ENCODE measurements around the gene CCDC149.

CCDC149 gene

DNA sequence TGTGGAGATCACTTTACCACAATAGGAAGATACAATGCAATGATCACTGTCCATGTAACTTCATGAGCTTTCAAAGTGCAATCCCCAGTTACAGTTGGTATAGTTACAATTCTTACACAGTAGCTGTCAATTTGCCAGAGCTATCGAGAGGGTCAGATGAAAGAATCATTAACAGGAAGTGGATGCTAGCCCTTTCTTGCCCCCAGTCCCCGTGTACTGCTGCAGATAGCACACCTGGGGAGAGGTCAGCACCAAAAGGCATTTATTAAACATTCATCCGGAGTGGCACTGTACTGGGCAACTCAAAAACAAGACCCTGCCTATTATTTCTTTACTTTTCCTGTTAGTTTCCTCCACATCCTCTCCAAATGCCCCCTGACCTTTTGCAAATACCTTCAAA is 69.7 kb downstream of the CCDC149 start:
- DNase-seq (ENCODE audit: low spot score) = no peak

- no peak for DNase-seq (ENCODE audit: low spot score)
Measured at GRCh38 chr4:24842356-24842755, 70.5 kb downstream of the CCDC149 start.

GRCh38 chr4:24840826-24841543 is 71.9 kb downstream of the CCDC149 start:
- DNase-seq (ENCODE audit: low spot score) = no peak

DNA sequence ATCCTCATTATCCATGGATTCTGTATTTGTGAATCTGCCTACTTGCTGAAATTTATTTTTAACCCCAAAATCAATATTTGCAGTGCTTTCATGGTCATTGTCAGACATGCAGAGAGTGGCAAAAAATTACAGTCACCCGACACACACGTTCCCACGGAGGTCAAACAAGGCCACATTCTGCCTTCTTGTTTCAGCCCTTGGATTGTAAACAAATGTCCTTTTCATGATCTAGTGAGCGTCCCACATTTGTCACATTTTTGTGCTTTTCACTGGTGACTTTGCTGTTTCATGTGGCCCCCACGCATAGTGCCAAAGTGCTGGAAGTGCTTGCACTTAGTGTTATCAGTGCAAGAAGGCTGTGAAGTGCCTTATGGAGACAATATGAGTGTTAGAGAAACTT is 72.5 kb downstream of the CCDC149 start:
- DNase-seq (ENCODE audit: low spot score) = no peak

DNA sequence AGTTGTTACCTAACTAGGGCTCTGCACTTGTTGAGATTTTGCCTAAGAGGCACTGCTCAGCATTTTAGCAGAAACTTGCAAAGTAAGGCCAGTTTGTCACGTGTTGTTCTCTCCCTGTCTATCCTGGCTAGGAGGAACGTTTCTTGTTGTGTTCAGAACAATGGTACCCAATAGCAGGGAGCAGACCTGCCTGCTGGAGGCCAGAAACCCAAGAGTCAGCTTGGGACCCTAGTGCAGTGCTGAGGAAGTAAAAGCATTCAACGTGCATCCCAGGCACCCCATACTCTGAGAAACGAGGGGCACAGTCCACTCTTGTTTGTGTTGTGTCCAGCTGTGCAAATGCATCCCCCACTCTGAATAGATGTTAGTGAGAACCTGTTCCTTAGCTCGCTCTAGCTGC is 75.1 kb downstream of the CCDC149 start:
- no peak for DNase-seq (ENCODE audit: low spot score)

- DNase-seq (ENCODE audit: low spot score) = no peak
Measured at GRCh38 chr4:24837336-24837735, 75.5 kb downstream of the CCDC149 start.

DNA sequence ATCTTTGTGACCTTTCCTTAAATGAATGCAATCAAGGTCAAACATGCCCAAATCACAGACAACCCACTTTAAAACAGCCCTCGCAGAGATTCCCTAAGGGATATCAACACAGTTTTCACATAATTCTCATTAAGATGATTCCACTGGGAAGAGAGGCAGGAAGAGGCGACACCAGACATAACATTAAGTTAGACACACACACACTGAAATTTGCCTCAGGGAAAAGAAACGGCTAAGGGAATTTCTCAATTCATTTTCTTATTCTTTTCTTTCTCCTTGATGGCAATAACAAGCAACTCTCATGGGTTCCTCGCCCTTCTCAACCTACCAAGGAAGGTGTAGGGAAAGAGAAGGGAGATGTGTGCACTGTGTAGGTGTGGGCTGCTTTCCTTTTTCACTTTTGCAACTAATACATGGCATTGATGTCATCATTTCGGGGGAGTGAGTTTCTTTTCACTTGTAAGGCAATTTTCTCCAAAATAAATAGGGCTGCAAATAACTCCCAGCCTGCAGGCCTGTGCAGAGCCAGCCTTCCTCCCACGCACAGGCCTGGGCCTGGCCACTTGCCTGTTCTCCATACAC is 76.1 kb downstream of the CCDC149 start:
- DNase-seq (ENCODE audit: low spot score) = no peak

- DNase-seq (ENCODE audit: low spot score) = no peak
Measured at GRCh38 chr4:24835696-24836095, 77.1 kb downstream of the CCDC149 start.

GRCh38 chr4:24831637-24832036 is 81.2 kb downstream of the CCDC149 start:
- no peak for DNase-seq (ENCODE audit: low spot score)

DNA sequence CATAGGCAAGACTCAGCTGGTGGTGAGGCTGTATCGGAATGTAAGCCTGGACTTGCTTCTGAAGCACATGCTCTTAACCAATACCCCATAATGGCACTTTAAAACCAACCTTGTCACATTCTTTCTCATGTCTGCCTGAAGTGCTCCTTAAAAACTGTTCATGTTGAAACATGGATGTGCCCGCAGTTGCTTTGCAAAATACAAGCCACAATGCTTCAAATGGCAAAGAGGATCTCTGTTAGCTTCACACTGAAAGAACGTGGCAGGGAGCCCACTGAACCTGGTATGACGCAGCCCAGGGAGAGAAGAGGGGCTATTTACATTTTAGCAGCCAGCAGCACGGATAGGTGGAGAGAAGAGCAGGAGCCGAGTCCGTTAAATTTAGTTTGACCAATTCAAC is 88.1 kb downstream of the CCDC149 start:
- DNase-seq (ENCODE audit: low spot score) = no peak

DNA sequence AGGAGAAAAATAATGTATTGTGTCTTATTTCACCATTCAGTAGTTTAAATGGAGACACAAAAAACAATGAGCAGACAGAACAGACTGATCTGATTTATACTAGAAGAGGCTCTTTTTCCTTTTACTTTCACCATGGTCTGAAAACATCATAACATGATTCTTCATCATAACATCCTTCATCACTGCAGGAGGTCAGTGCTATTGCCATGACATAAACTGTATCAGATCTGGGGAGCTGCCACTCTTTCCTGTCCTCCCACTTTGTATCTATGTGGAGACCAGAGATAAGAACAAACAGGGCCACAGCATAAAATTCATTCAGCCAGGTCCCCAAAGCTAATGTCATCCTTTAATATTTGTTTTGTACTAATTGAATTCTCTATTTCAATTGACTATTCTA is 92.3 kb downstream of the CCDC149 start:
- DNase-seq (ENCODE audit: low spot score) = no peak

DNA sequence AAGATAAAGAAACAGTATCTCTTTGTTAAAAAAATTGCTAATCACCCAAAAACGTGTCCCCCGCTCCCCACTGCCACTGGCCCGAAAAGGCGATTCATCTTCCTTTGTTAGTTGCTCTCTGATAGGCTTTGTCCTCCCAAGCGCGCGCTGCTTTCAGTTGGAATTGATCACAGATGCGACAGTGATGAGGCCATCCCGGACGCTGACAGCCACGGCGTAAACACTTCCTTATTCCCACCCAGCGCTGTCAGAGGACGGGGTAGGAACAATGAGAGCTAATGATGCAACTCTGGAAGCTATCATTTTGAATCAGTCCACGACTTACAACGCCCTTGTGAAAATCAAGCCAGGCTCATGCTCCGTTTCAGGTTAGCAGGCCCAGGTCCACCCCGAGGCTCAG is 96.0 kb downstream of the CCDC149 start:
- DNase-seq (ENCODE audit: low spot score) = no peak

GRCh38 chr4:24813732-24814131 is 99.1 kb downstream of the CCDC149 start:
- no peak for DNase-seq (ENCODE audit: low spot score)

DNA sequence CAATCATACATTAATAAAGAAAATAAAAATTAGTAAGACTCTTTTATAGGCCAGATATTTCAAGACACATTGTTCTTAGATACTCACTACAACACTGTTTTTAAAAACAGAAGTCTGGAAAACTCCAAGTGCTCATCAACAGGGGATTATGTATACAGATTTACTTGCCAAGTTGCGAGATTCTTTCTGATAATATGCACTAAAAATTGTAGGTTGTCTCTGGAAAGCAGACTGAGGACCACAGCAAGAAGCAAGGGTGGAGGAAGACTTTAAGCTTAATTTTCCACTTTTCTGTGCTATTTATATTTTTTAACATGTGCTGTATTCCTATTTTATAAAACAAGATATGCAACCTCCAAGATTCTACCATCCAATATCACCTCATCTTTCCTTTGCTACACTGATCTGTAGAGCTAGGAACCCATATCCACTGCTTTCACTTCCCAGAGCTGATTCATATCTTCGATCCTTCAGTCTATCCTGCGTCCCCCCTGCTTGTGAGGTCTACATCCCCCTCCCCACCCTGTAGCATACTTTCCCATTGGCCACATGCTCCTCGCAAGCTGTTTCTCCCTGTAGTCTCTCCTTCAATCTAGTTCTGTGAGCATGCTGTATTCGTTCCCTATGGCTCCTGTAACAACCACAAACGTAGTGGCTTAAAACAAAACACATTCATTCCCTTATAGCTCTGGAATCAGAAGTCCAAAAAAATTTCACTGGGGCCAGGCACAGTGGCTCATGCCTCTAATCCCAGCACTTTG is 101.8 kb downstream of the CCDC149 start:
- no peak for DNase-seq (ENCODE audit: low spot score)

GRCh38 chr4:24809815-24810405 is 102.9 kb downstream of the CCDC149 start:
- DNase-seq (ENCODE audit: low spot score) = no peak

- no peak for DNase-seq (ENCODE audit: low spot score)
Measured at GRCh38 chr4:24809376-24809775, 103.5 kb downstream of the CCDC149 start.

GRCh38 chr4:24808955-24809354 is 103.9 kb downstream of the CCDC149 start:
- DNase-seq (ENCODE audit: low spot score) = no peak

GRCh38 chr4:24808261-24808660 is 104.6 kb downstream of the CCDC149 start:
- no peak for DNase-seq (ENCODE audit: low spot score)

- no peak for DNase-seq (ENCODE audit: low spot score)
Measured at GRCh38 chr4:24807611-24808010, 105.2 kb downstream of the CCDC149 start.

DNA sequence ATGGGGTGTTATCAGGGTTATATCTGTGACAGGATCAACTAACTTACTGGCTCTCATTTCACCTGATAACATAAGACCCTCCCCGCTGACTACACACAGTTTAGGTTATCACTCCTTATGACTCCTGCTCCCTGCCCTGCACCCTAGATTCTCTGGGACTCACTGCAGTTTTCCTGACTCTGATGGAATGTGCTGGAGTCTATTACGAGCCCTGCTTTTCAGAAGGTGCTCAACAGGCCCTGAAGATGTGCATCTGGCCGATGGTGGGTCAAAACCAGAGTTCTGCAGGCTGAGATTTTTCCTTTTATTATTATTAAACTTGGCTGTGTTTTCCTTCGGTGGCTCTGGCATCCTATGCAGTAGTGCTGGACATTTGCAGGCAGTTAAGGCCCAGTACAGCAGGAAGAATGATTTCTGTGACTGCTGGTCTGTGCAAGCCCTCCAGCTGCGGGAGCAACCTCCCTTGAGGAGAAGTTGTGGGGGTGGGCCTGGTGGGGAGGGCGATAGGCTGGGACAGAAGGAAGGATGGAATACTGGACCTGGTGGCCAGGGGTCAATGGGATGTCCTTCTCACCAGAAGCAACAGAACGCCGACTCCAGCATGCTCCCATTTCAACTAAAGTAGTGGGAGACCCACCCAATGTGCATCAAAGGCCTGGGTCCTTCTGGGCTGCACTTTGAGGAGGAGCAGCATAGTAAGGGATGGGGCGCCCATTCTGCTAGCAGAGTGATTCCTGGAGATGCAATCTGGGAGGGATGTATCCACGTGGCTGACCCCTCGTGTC is 106.4 kb downstream of the CCDC149 start:
- no peak for DNase-seq (ENCODE audit: low spot score)

DNA sequence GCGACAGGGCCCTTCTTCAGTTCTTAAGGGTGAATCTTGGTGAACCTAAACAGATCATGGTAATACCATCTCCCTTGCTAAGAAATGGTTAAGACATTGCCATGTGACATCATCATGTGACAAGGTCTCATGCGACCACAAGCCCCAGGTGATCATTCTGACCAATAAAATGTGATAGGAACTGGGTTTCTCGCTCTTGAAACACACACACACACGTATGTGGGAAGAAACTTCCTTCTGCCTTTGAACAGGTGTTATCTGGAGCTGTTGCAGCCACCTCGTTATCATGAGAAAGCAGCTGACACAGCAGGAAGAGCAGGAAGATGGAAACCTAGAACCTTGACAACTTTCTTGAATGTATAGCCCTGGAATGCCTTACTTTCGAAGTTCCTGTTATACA is 107.3 kb downstream of the CCDC149 start:
- DNase-seq (ENCODE audit: low spot score) = no peak

GRCh38 chr4:24805067-24805466 is 107.8 kb downstream of the CCDC149 start:
- no peak for DNase-seq (ENCODE audit: low spot score)
